ENCODE data around the gene LAMA3. TPM values are rescaled to one million over a fixed set of nuclear protein-coding genes. Genes with fewer than 3 reads are reported as not detected.

The LAMA3 gene
- total RNA-seq, 6 experiments from 2014 or later: 1.3 to 5.0 (median 3.0) TPM

DNA sequence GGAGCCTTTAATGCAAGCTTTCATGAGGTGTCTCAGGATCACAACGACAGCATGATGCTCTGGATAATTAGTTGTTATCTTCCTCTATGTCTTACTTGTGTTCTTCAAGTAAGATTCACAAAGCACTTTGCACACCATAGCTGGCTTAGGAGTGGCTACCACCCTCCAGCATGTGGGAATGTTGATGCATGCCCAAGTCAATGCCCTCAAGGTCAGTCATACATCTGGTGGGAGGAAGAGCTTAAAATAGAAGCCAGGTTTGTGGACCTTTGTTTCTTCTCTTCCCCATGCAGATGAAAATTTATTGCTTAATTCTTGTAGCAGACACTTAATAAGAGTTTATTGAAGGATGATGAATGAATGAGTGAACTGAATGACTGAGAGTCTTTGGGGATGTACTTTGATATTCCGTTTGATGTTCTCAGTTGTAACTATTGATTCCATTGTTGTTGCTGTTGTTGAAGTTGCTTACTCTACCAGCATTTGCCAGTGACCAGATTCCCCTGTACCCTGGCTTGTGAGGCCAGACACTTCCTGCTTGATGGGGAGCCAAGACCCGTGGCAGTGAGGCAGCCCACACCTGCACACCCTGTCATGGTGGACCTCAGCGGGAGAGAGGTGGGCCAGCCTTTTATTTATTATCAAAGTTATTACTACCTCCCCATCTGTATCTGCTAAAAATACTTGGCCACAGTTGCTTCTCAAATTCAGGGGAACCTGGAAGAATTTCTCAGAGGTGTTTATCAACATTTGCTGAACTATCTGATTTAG is 137.8 kb downstream of the LAMA3 start:
- H3K4me1 ChIP-seq: no peaks in the 10 kb centered on the region
- ATAC-seq (no peak), DNase-seq (no peak)
- no peaks in the 10 kb centered on the region for H3K27me3 ChIP-seq
- no peak overlapping the region for H3K4me3 ChIP-seq
- no peaks in the 10 kb centered on the region for H3K36me3 ChIP-seq
- H3K9me3 ChIP-seq: no peaks in the 10 kb centered on the region
- intact Hi-C loops (cut with DNase I): loop anchor here in 1 of 2 donors (10.0 kb wide), 1 partner anchor 98 kb away; no protein-coding TSS in a partner anchor
- WGBS (ENCODE audit: insufficient coverage, low coverage, low lambda C conversion rate, missing lambda C conversion rate): 74% methylated on average over 4 of the region's 4 CpGs
- H3K27ac ChIP-seq: no peak overlapping the region
- TF ChIP-seq, protein P1, sequence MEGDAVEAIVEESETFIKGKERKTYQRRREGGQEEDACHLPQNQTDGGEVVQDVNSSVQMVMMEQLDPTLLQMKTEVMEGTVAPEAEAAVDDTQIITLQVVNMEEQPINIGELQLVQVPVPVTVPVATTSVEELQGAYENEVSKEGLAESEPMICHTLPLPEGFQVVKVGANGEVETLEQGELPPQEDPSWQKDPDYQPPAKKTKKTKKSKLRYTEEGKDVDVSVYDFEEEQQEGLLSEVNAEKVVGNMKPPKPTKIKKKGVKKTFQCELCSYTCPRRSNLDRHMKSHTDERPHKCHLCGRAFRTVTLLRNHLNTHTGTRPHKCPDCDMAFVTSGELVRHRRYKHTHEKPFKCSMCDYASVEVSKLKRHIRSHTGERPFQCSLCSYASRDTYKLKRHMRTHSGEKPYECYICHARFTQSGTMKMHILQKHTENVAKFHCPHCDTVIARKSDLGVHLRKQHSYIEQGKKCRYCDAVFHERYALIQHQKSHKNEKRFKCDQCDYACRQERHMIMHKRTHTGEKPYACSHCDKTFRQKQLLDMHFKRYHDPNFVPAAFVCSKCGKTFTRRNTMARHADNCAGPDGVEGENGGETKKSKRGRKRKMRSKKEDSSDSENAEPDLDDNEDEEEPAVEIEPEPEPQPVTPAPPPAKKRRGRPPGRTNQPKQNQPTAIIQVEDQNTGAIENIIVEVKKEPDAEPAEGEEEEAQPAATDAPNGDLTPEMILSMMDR (IDR thresholded peaks at IDR 0.05): no peak
- TF ChIP-seq POLR2A (IDR thresholded peaks at IDR 0.05): no peak

DNA sequence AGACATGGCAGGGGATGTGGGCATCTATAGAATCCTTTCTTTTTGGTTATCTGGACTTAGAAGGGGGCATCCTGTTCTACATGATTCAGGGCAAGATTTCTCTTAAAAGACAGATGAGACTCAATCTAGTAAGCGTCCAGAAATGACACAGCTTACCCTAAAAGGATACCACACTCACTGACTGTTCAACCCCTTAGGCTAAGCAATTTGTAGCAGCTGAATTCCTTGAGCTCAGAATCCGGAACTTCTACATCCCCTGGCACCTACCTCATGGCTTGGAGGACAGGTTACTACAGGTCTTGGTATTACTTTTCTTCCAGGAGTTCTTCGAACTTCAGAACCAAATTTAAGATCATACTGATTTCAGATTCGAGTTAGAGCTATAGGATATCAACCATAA is 138.4 kb downstream of the LAMA3 start:
- H3K36me3 ChIP-seq: no peaks in the 10 kb centered on the region
- ATAC-seq: no peak
- no peaks in the 10 kb centered on the region for H3K27me3 ChIP-seq
- no peak for DNase-seq
- no peak overlapping the region for H3K4me3 ChIP-seq
- no peaks in the 10 kb centered on the region for H3K9me3 ChIP-seq
- no peak overlapping the region for H3K27ac ChIP-seq
- TF ChIP-seq, protein P1 (IDR thresholded peaks at IDR 0.05): no peak
- TF ChIP-seq POLR2A (IDR thresholded peaks at IDR 0.05): no peak
- no peaks in the 10 kb centered on the region for H3K4me1 ChIP-seq
- 82% methylated on average over 4 of the region's 4 CpGs for WGBS (ENCODE audit: insufficient coverage, low coverage, low lambda C conversion rate, missing lambda C conversion rate)
- intact Hi-C loops (cut with DNase I): loop anchor here in 1 of 2 donors (10.0 kb wide), 1 partner anchor 97 kb away; no protein-coding TSS in a partner anchor

DNA sequence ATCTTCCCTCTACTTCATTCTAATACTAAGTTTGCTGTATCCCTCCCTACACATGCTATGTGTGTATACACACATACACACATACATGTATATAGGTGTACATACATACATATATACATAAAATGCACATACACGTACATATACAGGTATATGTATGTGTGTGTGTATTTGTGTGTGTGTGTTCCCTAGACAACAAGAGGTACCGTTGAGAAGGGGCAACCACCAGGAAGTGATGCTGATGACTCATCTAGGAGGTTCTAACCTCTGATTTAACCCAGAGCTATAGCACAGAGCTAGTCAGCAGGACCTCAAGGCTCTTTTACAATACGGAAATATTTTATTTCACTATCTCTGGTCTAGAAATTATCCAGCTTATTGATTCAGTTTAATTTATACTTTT is 139.2 kb downstream of the LAMA3 start:
- Histone ChIP-seq H3K36me3 (no peaks in the 10 kb centered on the region), H3K9me3 (no peaks in the 10 kb centered on the region), H3K4me1 (no peaks in the 10 kb centered on the region), H3K27ac (no peak overlapping the region), H3K27me3 (no peaks in the 10 kb centered on the region), H3K4me3 (no peak overlapping the region)
- 36% methylated on average over 3 of the region's 3 CpGs for WGBS (ENCODE audit: insufficient coverage, low coverage, low lambda C conversion rate, missing lambda C conversion rate)
- TF ChIP-seq POLR2A (IDR thresholded peaks at IDR 0.05): no peak
- TF ChIP-seq, protein P1 (IDR thresholded peaks at IDR 0.05): no peak
- intact Hi-C loops (cut with DNase I): loop anchor here in 1 of 2 donors (10.0 kb wide), 1 partner anchor 96 kb away; no protein-coding TSS in a partner anchor
- ATAC-seq (peak in 3 of 4 donors; percentile 32 to 64 (median 40)), DNase-seq (no peak)

DNA sequence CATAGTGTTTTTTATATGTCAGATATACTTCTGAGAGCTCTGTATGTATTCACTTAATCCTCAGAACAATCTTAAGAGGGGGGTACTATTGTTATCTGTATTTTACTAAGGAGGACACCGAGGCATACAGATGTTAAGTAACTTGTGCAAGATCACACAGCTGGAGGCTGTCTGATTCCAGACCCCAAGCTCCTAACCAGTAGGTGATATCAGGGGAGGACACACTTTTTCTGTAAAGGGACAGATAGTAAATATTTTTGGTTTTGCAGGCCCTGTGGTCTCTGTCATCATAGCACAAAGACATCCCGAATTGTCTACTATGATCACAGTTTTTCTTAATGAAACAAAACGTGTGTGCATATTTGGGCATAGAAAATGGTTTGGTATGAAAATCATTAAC is 143.7 kb downstream of the LAMA3 start:
- TF ChIP-seq, protein P1 (IDR thresholded peaks at IDR 0.05): no peak
- TF ChIP-seq POLR2A (IDR thresholded peaks at IDR 0.05): no peak
- Histone ChIP-seq H3K27me3 (no peaks in the 10 kb centered on the region), H3K27ac (no peak overlapping the region), H3K4me1 (no peaks in the 10 kb centered on the region), H3K9me3 (no peaks in the 10 kb centered on the region), H3K4me3 (no peak overlapping the region), H3K36me3 (no peaks in the 10 kb centered on the region)
- 69% methylated on average over 3 of the region's 3 CpGs for WGBS (ENCODE audit: insufficient coverage, low coverage, low lambda C conversion rate, missing lambda C conversion rate)
- ATAC-seq (no peak), DNase-seq (no peak)
- intact Hi-C loops (cut with DNase I): no loop called here

Data from right lobe of liver (tissue), 6 donors.